Measurements from ENCODE around the gene GOLGB1.

- no peak for TF ChIP-seq CTCF (IDR thresholded peaks at IDR 0.05)
- TF ChIP-seq PHF8 (IDR thresholded peaks at IDR 0.05; ENCODE audit: borderline replicate concordance, low read depth) = no peak
- TF ChIP-seq EP300 (IDR thresholded peaks at IDR 0.05) = no peak
Observed at GRCh38 chr3:121665488-121665887, 84.1 kb downstream of the GOLGB1 start.
